T-helper 9 cell (primary cell): Measurements from ENCODE around the gene CEP152.
"Not testable (repeated sequence)": the region's sequence is repeated elsewhere in the genome, so short reads cannot be mapped to it uniquely, and the experiment has no call there.

Experiments
- DNase-seq: peaks from one replicate; pipeline ENCODE4 v3.0.0-alpha.2; 2020
- total RNA-seq, 2 donors: gene quantifications; one replicate each; lab custom pipeline; 2026; lab: John Stamatoyannopoulos, UW

CEP152 gene, protein sequence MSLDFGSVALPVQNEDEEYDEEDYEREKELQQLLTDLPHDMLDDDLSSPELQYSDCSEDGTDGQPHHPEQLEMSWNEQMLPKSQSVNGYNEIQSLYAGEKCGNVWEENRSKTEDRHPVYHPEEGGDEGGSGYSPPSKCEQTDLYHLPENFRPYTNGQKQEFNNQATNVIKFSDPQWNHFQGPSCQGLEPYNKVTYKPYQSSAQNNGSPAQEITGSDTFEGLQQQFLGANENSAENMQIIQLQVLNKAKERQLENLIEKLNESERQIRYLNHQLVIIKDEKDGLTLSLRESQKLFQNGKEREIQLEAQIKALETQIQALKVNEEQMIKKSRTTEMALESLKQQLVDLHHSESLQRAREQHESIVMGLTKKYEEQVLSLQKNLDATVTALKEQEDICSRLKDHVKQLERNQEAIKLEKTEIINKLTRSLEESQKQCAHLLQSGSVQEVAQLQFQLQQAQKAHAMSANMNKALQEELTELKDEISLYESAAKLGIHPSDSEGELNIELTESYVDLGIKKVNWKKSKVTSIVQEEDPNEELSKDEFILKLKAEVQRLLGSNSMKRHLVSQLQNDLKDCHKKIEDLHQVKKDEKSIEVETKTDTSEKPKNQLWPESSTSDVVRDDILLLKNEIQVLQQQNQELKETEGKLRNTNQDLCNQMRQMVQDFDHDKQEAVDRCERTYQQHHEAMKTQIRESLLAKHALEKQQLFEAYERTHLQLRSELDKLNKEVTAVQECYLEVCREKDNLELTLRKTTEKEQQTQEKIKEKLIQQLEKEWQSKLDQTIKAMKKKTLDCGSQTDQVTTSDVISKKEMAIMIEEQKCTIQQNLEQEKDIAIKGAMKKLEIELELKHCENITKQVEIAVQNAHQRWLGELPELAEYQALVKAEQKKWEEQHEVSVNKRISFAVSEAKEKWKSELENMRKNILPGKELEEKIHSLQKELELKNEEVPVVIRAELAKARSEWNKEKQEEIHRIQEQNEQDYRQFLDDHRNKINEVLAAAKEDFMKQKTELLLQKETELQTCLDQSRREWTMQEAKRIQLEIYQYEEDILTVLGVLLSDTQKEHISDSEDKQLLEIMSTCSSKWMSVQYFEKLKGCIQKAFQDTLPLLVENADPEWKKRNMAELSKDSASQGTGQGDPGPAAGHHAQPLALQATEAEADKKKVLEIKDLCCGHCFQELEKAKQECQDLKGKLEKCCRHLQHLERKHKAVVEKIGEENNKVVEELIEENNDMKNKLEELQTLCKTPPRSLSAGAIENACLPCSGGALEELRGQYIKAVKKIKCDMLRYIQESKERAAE (N-terminal part only)
- 16.9 to 35.0 reads per million in 2 donors for total RNA-seq

DNA sequence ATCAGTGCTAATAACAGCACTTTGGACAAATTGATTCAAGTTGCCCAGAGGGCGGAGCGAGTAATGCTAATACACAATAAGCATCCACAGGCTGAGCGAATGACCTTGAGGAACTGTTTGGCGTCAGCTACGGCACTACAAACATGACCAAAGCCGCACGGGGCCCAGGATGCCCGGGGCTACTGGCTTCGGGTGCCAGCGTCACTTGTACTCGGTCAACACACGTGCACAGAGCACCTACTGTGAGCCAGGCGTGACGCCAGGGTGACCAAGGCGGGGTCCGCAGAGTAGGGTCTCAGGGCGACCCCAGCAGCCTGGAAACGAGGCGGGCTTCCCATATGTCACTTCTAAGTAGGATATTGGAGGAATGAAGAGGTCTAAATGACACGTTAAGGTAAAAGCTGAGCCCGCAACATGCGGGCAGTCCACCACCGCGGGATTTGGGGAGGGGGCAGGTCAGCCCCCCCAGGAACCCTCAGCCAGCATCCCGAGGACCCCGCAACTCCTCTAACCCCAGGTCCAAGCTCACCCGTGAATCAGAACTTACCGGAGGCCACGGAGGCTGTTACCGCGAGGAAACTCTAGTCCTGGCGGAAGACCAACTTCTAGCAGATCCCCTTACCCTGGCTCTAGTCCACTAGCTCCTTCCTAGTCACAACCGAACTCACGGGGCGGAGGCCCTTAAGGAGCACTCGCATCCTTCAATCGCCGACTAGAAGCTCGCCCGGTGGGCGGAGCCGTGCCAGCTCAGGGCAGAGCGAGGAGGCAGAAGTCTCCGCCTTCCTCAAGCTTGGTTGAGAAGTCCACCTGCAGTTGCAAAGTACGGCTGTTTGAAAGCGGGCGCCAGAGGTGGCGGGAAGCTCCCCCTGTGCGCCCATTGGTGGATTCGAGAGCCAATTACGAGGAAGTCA, at the start of gene CEP152:
CEP152 (minus strand) TSS at position 656 of the 911 bp plus-strand sequence. CDS start 5,420 bp downstream, outside the sequence.
- DNase-seq, result peak; percentile 96

DNA sequence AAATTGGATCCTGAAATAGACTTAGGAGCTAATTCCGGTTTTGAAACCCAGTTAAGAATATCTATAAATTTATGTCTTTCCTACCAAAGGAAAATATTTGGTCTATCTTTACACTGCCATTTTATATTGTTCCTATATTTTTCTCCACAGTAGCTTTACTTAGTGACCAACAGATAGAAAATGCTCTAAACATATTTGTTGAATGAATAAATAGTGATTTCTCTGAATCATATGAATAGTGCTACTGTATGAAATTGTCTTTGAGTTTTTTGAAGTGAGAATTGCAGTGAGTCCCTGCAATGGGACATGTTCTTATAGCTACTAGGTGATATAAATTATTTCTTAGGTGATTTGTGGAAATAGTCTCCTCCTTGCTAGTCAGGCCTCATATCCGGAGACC, 48.6 kb upstream of the CEP152 start:
- no peak for DNase-seq

- DNase-seq, result no peak
These were observed 47.5 kb upstream of the CEP152 start for GRCh38 chr15:48858401-48858800.

DNA sequence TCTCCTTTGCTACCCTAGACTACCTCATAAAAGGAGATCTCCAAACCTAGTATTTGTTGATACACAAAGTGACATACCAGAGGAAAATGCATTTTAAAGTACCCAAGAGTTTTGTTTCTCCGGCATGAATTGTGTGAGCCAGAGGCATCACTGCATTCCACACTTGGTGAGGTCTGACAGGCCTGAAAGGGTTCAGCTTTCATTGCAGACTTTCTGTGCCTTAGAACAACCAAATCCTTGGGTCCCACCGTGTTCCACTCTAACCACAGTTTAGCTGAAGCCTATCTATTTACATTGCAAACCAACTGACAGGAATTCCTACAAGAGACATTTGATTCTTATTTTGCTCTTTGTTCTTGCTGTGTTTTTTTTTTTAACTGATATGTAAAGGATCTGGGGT, 46.1 kb upstream of the CEP152 start:
- DNase-seq, result no peak

GRCh38 chr15:48855501-48856440, 44.9 kb upstream of the CEP152 start:
- no peak for DNase-seq

DNA sequence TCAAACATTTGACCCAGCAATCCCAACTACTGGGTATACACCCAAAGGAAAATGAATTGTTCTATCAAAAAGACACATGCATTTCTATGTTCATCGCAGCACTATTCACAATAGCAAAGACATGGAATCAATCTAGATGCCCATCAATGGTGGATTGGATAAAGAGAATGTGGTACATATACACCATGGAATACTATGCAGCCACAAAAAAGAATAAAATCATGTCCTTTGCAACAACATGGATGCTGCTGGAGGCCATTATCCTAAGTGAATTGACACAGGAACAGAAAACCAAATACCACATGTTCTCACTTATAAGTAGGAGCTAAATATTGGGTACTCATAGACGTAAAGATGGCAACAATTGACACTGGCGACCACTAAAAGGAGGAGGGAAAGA, 43.6 kb upstream of the CEP152 start:
- DNase-seq, result not testable (repeated sequence)

GRCh38 chr15:48851956-48852355, 41.1 kb upstream of the CEP152 start:
- no peak for DNase-seq

- no peak for DNase-seq
These were observed 39.8 kb upstream of the CEP152 start for GRCh38 chr15:48850648-48851047.

GRCh38 chr15:48845123-48845522, 34.3 kb upstream of the CEP152 start:
- DNase-seq, result no peak

DNA sequence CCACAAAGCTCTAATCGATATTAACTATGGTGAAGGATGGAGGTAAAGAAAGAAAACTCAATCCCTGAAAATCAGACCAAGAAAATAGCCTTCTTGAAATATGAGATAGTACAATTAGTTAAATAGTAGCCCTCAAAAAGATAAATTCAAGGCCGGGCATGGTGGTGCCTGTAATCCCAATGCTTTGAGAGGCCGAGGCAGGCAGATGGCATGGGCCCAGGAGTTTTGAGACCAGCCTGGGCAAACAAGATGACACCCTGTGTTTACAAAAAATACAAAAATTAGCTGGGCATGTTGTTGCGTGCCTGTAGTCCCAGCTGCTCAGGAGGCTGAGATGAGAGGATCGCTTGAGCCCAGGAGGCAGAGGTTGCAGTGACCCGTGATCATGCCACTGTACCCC, 31.6 kb upstream of the CEP152 start:
- DNase-seq, result no peak

DNA sequence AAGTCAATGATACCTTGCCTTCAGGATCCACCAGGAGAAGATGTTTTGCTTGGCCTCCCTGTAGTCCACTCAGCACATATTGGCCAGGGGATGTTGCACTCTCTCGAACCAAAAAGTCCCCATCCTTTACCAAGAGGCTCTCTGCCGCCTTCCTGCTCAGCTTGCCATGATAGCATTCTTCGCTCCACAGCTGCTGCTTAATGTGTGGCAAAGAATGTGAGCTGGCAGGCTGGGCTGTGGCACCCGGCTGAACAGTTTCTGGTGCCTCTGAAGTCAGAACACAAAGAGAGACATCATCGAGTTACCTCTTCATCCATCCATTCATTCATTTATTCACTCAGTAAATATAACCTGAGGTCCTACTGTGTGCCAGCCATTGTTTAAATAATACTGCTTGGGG, 23.9 kb upstream of the CEP152 start:
- no peak for DNase-seq

GRCh38 chr15:48833526-48834239, 22.8 kb upstream of the CEP152 start:
- DNase-seq, result no peak

DNA sequence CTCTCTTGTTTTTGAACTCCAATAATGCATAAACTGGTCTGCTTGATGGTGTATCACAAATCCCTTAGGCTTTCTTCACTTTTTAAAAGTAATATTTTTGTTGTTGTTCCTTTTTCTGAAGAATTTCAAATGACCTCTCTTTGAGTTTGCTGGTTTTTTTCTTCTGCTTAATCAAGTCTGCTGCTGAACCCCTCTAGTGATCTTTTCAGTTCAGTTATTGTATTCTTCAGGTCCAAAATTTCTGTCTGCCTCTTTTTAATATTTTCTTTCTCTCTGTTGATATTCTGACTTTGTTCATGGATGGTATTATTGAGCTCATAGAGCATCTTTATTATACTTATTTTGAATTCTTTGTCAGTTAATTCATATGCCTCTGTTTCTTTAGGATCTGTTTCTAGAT, 21.8 kb upstream of the CEP152 start:
- no peak for DNase-seq

DNA sequence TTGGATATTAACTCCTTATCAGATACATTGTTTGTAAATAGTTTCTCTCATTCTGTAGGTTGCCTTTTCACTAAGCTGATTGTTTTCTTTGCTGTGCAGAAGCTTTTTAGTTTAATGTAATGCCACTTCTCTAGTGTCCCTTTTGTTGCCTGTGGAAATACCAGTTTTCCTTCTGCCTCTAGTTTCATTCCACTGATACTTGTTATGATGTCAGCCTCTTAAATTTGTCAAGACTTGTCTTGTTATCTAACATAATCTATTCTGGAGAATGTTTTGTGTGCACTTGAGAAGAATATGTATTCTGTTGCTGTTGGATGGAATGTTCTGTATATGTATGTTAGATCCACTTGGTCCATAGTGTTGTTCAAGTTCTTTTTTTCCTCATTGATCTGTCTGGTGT, 18.0 kb upstream of the CEP152 start:
- DNase-seq, result no peak

DNA sequence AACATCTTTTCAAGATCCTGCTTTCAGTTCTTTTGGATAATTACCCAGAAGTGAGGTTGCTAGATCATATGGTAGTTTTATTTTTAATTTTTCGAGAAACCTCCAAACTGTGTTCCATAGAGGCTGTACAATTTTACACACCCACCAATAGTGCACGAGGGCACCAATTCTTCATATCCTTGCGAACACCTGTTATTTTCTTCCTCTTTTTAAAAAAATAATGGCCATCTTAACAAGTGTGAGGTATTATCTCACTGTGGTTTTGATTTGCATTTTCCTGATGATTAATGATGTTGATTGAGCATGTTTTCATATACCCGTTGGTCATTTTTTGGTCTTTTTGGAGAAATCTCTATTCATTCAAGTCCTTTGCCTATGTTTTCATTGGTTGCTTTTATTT, 17.6 kb upstream of the CEP152 start:
- no peak for DNase-seq

DNA sequence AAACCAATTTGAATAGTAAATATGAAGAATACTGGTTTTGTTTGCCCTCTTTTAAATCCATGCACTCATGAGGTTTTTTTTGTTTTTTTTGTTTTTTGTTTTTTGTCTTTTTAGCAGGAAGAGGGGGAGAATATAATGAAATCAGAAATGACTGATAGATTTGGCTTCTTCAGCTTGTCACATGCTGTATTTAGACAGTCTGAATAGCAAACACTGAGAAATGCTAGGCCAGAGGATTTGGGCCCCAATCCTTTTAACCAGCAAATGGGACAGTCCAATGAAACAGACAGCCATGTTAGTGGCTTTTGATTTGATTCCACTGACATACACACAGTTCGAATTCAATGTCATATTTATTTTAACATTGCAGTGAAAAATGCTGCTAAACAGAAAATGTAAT, 14.2 kb upstream of the CEP152 start:
- DNase-seq, result no peak

DNA sequence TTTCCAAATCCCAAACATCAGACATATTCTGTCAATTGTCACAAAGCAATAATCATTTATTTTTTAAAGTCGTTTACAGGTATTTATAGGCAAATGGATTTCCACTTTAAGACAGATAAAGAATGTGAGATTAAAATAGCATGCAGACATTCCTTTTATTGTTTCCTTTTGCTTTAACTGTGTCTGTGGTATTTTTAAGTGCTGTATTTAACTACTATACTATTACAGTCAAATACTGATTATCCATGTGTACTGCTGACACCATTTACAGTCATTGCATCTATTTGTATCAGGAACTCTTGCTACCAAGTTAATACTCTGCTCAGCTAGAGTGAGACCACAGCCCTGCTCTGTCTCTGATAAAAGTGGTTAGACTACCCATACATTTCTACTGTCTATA, 12.8 kb upstream of the CEP152 start:
- DNase-seq, result no peak

GRCh38 chr15:48823237-48823636, 12.4 kb upstream of the CEP152 start:
- DNase-seq, result no peak

DNA sequence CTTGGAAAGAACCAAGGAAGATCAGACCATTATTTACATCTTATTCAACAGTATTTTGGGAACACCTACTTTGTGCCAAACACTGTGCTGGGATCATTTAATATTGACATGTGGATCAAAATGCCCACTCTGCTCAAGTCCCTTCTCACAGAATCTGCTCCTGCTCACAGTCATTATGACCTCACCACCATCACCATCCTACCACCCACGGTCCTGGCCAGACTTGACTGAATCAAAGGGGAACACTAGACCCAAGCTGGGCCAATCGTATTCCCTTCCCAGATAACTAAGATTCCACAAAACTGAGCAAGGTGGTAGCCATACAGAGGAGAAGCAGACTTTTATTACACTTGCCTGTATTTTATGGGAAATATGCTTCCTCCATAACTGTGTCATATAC, 3.4 kb upstream of the CEP152 start:
- no peak for DNase-seq
